ENCODE measurements around the gene FRMD8.
A peak's percentile ranks its signal among the peaks of the same experiment; 100 is the strongest.

Gene FRMD8

DNA sequence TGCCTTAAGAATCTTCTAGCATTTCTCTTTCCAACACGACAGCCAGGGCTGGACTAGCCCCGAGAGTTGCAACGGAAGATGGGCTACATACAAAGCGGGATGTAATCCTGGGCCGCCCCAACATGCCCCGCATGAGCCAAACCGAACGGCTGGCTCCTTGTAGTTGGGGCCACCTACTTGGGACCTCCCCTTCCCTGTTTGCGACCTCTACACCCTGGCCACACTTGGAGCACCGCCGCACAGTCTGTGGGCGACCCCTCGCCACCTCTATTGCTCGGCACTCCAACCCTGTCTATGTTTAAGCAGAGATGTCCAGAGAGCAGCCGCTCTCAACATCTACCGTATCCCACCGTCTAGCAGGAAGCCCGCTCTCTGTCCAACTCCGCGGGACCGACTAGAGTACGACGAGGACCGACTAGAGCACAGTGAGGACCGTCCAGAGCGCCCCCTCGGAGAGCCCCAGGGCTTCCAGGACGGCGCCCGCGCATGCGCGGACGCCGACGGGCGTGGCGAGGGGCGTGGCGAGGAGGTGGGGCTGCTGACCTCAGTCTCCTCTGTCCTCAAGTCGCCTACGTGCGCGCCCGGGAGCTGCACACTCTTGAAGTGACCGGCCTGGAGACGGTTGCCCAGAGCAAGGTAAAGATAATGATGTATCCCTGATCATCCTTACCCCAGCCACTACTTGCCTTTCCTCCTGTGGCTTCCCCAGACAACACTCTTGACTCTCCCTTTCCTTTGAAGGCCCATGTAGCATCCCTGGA lies 68.4 kb downstream of the FRMD8 start:
- peak; percentile 69 to 89 (median 72) for DNase-seq (ENCODE audit: low read depth in 3 of 3)

DNA sequence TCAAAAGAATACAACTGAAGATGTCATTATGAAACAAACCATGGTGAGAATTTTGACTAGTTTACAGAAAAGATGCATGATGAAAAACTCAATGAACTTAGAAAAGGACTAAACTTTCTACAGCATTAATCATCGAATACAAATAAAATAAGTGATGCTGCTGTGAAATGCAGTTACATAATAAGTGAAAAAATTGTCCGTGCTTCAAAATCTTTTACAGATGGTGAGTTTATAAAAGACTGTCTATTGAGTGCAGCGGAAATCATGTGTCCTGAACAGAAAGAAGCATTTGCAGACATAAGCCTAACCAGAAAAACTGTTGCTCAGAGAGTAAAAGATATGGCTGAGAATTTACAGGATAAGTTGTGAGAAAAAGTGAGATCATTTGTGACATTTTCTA lies 70.0 kb downstream of the FRMD8 start:
- no peak for DNase-seq (ENCODE audit: low read depth in 3 of 3)

DNA sequence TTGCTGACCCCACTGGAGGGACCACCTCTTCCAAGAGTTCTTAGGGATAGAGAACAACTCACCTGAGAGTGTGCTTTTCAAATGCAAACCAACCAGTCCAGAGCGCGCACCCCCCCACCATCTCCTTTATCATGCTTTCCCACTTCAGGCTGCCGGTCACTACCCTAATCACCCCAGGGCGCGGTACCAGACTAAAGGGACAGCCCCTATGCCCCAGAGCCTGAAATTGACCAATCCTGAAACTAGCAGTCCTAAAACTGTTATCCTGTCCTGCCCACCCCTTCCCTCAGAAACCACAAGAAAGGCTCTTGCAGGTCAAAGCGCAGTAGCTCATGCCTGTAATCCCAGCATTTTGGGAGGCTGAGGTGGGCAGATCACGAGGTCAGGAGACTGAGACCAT lies 73.1 kb downstream of the FRMD8 start:
- no peak for DNase-seq (ENCODE audit: low read depth in 3 of 3)
